HG03097 (cell line): Measurements from ENCODE around the gene PLK3.
"Not testable (repeated sequence)": the region's sequence is repeated elsewhere in the genome, so short reads cannot be mapped to it uniquely, and the experiment has no call there.

Experiments
- ATAC-seq: cut with Tn5 transposase; IDR thresholded peaks from one replicate; pipeline ENCODE4 v1.9.1; 2021; ENCODE audit not compliant: unreplicated experiment, low FRiP score

The PLK3 gene

DNA sequence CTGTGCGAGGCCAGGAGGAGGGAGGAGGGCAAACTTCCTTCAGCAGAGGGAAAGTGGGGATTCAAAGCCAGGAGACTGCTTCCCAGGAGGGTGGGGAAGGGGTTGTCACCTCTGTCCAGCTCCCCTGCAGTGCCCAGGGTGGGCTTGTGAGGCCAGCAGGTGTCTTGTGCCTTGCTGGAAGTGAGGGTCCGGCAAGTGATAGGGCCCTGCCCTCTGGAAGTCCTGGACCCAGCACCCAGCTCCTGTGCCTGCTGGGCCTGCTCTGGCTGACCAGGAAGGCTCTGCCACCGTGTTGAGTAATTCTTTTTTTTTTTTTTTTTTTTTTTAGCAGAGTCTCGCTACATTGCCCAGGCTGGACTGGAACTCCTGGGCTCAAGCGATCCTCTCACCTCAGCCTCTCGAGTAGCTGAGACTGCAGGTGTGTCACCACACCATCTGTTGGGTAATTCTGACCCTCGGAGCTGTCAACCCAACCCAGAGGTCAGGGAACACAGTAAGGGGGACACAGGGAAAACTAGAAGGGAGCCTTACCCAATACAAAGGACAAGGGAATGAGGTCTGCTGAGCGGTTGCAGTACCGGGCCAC, 13.2 kb upstream of the PLK3 start:
- ATAC-seq = no peak

DNA sequence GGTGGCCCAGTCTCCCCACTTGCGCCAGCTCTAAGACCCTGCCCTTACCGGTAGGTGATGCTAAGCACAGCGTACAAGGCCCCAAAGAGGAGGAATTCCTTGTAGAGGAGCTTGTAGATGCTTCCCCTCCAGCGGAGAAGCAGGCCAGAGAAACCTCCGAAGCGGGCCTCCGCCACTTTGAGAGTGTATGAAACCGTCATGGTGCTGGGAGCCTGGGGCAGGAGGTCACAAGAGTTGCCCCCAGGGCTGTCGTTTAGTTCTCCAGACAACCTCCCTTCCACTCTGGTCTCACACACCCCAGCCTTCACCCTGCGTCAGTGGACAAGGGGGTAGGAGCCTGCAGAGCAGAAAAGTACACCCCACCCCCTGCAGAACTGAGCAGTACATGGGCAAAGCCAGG, 12.7 kb upstream of the PLK3 start:
- no peak for ATAC-seq

DNA sequence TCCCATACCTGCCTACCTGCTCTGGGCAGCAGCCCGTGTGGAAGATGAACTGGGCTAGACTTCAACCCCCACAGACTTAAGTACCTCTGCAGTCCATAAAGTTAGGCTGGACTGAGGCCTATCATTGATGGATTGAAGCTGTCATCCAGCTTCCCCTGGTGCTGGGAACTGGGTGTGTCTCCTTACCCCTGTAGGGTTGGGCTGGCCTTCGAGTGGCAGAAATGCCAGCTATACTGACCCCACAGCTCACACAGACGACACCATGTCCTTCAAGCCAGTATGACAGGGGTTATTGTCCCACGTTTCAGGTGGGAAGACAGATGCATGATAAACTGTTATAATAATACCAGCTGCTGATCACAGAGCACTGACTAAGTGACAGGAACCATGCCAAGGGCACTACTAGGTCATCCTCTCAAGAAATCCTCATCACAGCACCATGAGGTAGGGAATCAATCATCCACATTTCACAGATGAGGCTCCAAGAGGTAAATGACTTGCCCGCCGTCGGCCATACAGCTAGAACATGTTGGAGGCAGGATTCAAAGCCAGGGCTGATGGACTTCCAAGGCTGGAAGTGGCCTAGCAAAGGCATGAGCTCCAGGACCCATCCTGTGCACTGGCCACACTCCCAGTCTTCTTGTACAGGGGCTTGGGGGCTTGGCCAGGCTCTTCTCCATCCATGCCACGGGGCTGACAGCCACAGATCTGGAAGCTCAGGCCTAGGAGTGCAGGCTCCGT, 11.9 kb upstream of the PLK3 start, which contains the start of gene BEST4:
BEST4 (minus strand) TSS at position 51 of the 741 bp plus-strand sequence. CDS start 465 bp downstream, outside the sequence.
- no peak for ATAC-seq

GRCh38 chr1:44790968-44791801, 9.0 kb upstream of the PLK3 start:
- no peak for ATAC-seq

- no peak for ATAC-seq
Measured at GRCh38 chr1:44792736-44793502, 7.3 kb upstream of the PLK3 start.

DNA sequence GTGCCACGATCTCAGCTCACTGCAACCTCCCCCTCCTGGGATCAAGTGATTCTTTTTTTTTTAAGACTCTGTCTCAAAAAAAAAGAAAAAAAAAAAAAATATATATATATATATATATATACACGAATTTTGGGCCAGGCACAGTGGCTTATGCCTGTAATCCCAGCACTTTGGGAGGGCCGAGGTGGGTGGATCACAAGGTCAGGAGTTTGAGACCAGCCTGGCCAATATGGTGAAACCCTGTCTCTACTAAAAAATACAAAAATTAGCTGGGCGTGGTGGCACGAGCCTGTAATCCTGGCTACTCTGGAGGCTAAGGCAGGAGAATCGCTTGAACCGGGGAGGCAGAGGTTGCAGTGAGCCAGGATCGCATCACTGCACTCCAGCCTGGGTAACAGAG, 2.3 kb upstream of the PLK3 start:
- ATAC-seq = not testable (repeated sequence)

DNA sequence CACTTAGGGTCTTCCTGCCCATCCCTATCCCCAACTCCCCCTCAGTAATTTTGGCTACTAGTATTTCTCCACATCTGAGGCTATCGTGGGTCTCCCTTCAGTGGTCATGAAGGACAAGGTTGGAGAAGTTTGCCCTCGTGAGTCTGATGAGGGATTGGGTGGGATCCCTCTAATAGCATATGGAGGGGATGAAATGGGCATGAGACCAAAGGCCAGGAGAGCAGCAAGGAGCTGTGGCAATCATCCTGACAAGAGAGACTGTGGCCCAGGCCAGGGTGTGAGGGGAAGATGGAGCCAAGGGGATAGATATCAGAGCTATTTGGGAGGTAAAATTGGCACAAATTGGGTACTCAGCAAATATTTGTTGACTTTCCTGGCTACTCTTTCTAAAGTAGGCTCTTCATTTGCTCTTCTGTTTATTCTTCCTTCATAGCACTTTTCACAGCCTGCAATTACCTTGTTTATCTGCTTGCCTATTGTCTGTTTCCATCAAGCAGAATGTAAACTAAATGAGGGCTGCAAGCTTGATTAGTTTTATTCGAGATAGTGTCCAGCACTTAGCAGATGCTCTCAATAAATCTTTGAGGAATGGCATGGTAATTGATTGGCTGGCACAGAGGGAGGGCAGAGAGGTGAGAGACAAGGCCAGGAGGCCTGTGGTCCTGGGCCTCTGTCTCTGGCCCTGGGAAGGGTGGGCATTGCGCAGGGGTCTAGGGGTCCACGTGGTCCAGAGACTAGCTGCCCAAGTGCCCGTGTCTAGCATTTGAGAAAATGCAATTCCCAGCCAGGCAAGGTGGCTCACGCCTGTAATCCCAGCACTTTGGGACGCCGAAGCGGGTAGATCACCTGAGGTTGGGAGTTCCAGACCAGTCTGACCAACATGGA, 1.5 kb upstream of the PLK3 start:
- no peak for ATAC-seq

DNA sequence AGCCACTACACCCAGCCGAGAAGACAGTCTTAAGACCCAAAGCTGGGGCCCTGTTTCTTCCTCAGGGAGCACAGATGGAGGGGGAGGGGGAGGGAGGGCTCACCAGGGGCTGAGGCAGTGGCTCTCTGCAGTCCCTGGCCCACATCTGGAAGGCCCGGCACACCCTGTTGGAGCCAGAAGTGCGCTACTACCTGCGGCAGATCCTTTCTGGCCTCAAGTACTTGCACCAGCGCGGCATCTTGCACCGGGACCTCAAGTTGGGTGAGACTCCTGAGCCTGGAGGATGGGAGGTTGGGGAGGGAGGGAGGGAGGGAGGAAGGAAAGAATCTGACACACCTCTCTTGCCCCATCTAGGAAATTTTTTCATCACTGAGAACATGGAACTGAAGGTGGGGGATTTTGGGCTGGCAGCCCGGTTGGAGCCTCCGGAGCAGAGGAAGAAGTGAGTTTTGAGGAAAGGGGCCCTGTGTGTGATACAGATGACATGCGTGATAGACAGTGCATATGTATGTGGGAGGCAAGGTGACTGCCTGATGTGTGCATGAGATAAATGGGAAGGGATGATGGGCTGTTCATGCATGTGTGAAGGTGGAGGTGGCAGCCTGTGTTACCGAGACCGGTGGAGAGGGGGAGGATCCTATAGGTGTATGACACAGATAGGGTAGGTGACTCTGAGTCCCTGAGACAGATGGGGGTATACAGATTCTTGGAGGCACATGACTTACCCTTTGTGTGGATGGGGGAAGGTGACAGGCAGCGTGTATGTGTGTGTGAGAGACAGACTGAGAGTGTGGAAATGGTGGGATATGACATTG, 1.5 kb downstream of the PLK3 start:
- ATAC-seq = no peak

- ATAC-seq = no peak
Measured at GRCh38 chr1:44802306-44803061, 2.3 kb downstream of the PLK3 start.

DNA sequence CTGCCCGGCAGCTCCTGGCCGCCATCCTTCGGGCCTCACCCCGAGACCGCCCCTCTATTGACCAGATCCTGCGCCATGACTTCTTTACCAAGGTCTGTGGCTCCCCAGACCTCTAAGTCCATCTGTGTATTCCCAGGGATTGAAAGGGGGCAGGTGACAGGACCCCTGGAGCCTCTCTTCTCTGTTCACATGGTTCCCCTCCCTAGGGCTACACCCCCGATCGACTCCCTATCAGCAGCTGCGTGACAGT, 2.8 kb downstream of the PLK3 start:
- no peak for ATAC-seq

- ATAC-seq = no peak
Measured at GRCh38 chr1:44803312-44804095, 3.3 kb downstream of the PLK3 start.

DNA sequence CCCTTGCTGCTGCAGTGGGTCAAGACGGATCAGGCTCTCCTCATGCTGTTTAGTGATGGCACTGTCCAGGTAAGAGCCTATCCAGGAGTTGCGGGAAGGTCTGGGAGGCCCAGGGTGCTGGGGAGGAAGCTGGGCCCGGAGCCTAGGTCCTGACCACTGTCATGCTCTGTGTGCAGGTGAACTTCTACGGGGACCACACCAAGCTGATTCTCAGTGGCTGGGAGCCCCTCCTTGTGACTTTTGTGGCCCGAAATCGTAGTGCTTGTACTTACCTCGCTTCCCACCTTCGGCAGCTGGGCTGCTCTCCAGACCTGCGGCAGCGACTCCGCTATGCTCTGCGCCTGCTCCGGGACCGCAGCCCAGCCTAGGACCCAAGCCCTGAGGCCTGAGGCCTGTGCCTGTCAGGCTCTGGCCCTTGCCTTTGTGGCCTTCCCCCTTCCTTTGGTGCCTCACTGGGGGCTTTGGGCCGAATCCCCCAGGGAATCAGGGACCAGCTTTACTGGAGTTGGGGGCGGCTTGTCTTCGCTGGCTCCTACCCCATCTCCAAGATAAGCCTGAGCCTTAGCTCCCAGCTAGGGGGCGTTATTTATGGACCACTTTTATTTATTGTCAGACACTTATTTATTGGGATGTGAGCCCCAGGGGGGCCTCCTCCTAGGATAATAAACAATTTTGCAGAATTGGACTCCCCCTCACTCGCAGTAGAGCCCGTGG, 5.3 kb downstream of the PLK3 start:
- ATAC-seq = no peak

DNA sequence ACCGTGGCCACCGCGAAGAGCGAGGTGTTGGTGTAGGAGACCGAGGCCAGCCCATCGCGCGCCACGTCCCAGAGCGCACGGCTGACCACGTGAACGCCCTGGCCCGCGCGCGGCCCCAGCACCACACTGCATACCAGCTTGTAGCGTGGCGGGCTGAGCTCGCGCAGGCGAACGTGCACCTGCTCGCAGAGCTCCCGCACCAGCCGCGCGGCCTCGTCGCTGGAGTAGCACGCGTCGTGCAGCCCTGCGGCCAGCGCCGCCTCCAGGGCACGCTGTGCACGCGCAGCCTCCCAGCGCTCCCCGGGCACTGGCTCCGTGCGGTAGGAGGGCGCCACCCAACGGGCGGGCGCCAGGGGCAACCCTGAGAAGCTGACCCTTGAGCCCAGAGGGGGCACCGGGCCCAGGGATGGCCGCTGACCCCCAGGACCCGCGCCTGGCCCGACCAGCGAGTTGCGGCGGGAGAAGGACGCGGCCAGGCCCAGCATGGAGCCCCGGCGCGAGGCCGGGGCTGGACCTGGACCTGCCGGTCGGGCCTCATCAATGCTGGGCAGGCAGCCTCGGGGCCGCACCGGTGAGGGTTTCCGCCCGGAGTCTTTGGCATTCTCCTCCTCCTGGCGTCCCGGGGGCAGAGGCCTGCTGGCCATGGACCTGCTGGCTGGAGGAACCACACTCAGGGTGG, 6.0 kb downstream of the PLK3 start:
- no peak for ATAC-seq

- no peak for ATAC-seq
Measured at GRCh38 chr1:44806704-44807363, 6.7 kb downstream of the PLK3 start, which contains the start of gene DYNLT4. TSS of gene DYNLT4 (minus strand) at chr1:44807351. CDS start at chr1:44806668, 683 bp downstream.

DNA sequence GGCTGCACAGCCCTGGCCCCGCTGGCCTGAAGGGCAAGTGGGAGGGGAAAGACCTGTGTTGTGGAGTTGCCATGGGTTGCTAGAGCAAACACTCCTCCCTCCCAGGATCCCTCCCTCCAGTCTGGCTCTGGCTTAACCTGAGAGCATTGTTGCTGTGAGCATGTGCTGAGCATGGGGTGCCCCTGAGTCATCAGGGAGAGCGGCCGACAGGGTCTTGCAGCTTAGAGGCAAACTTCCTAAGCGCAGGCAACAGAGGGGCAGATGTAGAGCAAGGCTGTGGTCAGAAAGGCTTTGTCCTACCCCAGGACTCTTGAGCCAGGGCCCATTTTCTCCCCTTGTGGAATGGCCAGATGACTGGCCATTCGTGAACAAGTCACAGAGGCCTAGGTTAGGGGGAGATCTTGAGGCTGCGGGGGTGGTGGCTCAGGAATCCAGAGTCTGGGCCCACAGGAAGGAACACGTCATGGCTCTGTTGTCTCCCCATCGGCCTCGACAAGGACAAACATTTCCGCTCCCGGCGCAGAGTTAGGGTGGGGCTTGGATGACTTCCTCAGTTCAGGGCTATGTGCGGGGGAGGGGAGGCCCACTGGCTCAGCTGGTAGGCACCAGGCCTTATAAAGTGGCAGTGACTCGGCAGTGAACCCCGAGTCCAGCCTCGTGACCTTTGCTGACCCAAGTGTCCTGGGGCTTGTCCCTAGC, 7.3 kb downstream of the PLK3 start:
- ATAC-seq = no peak
